Measurements from ENCODE around the gene SLC16A3.

SLC16A3 gene

GRCh38 chr17:82239401-82239925 lies 10.6 kb downstream of the SLC16A3 start:
- Histone ChIP-seq H3K27me3 (ENCODE audit: insufficient read depth, low read length, poor library complexity, severe bottlenecking) (no peaks in the 10 kb centered on the region), H3K4me2 (ENCODE audit: low read depth, low read length, poor library complexity, severe bottlenecking) (no peak overlapping the region), H3K79me2 (ENCODE audit: insufficient read depth, low read length) (peaks cover 75% of the 10 kb centered on the region), H2AFZ (ENCODE audit: low read length) (no peak overlapping the region), H3F3A (ENCODE audit: low read depth) (no peaks in the 10 kb centered on the region), H3K9ac (ENCODE audit: low read depth, low read length, poor library complexity, severe bottlenecking) (no peak overlapping the region), H3K9me2 (replicated peaks; ENCODE audit: low read depth, low read length) (no peaks in the 10 kb centered on the region), H3K36me3 (ENCODE audit: insufficient read depth, low read length) (peaks cover 72% of the 10 kb centered on the region; the same call in 1 of the 2 replicates), H3K4me1 (ENCODE audit: insufficient read depth, low read length, poor library complexity, severe bottlenecking) (no peaks in the 10 kb centered on the region), H3K9me3 (ENCODE audit: insufficient read depth, low read depth, low read length) (no peaks in the 10 kb centered on the region), H3K4me3 (ENCODE audit: low read length, poor library complexity, severe bottlenecking) (no peak overlapping the region), H4K20me1 (ENCODE audit: insufficient read depth, low read length, poor library complexity, severe bottlenecking) (peaks cover 92% of the 10 kb centered on the region)
- TF ChIP-seq, protein P1, sequence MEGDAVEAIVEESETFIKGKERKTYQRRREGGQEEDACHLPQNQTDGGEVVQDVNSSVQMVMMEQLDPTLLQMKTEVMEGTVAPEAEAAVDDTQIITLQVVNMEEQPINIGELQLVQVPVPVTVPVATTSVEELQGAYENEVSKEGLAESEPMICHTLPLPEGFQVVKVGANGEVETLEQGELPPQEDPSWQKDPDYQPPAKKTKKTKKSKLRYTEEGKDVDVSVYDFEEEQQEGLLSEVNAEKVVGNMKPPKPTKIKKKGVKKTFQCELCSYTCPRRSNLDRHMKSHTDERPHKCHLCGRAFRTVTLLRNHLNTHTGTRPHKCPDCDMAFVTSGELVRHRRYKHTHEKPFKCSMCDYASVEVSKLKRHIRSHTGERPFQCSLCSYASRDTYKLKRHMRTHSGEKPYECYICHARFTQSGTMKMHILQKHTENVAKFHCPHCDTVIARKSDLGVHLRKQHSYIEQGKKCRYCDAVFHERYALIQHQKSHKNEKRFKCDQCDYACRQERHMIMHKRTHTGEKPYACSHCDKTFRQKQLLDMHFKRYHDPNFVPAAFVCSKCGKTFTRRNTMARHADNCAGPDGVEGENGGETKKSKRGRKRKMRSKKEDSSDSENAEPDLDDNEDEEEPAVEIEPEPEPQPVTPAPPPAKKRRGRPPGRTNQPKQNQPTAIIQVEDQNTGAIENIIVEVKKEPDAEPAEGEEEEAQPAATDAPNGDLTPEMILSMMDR (conservative IDR thresholded peaks at IDR 0.05; ENCODE audit: low read length), result no peak
- no peak for TF ChIP-seq EZH2phosphoT487 (IDR thresholded peaks at IDR 0.05; ENCODE audit: borderline replicate concordance)

- H3K4me3 ChIP-seq (ENCODE audit: low read length, poor library complexity, severe bottlenecking), result no peak overlapping the region
- H3K36me3 ChIP-seq (ENCODE audit: insufficient read depth, low read length), result peaks cover 72% of the 10 kb centered on the region; the same call in 1 of the 2 replicates
- no peaks in the 10 kb centered on the region for H3K9me3 ChIP-seq (ENCODE audit: insufficient read depth, low read depth, low read length)
- H3K9me2 ChIP-seq (replicated peaks; ENCODE audit: low read depth, low read length), result no peaks in the 10 kb centered on the region
- H3K27me3 ChIP-seq (ENCODE audit: insufficient read depth, low read length, poor library complexity, severe bottlenecking), result no peaks in the 10 kb centered on the region
- H3K9ac ChIP-seq (ENCODE audit: low read depth, low read length, poor library complexity, severe bottlenecking), result no peak overlapping the region
- no peaks in the 10 kb centered on the region for H3F3A ChIP-seq (ENCODE audit: low read depth)
- no peak overlapping the region for H3K4me2 ChIP-seq (ENCODE audit: low read depth, low read length, poor library complexity, severe bottlenecking)
- peaks cover 70% of the 10 kb centered on the region; the same call in 1 of the 2 replicates for H3K79me2 ChIP-seq (ENCODE audit: insufficient read depth, low read length)
- H4K20me1 ChIP-seq (ENCODE audit: insufficient read depth, low read length, poor library complexity, severe bottlenecking), result peaks cover 92% of the 10 kb centered on the region
- H2AFZ ChIP-seq (ENCODE audit: low read length), result no peak overlapping the region
- no peaks in the 10 kb centered on the region for H3K4me1 ChIP-seq (ENCODE audit: insufficient read depth, low read length, poor library complexity, severe bottlenecking)
- no peak for TF ChIP-seq EZH2phosphoT487 (IDR thresholded peaks at IDR 0.05; ENCODE audit: borderline replicate concordance)
- TF ChIP-seq, protein P1 (conservative IDR thresholded peaks at IDR 0.05; ENCODE audit: low read length), result no peak
Observed at GRCh38 chr17:82239926-82240505, 11.2 kb downstream of the SLC16A3 start.

- no peak overlapping the region for H3K4me2 ChIP-seq (ENCODE audit: low read depth, low read length, poor library complexity, severe bottlenecking)
- H3K9ac ChIP-seq (ENCODE audit: low read depth, low read length, poor library complexity, severe bottlenecking), result no peak overlapping the region
- H3K9me2 ChIP-seq (replicated peaks; ENCODE audit: low read depth, low read length), result no peaks in the 10 kb centered on the region
- no peak overlapping the region for H2AFZ ChIP-seq (ENCODE audit: low read length)
- H4K20me1 ChIP-seq (ENCODE audit: insufficient read depth, low read length, poor library complexity, severe bottlenecking), result peaks cover 92% of the 10 kb centered on the region
- H3K9me3 ChIP-seq (ENCODE audit: insufficient read depth, low read depth, low read length), result no peaks in the 10 kb centered on the region
- H3K79me2 ChIP-seq (ENCODE audit: insufficient read depth, low read length), result peaks cover 64% of the 10 kb centered on the region; the same call in 1 of the 2 replicates
- H3K27me3 ChIP-seq (ENCODE audit: insufficient read depth, low read length, poor library complexity, severe bottlenecking), result no peaks in the 10 kb centered on the region
- no peaks in the 10 kb centered on the region for H3F3A ChIP-seq (ENCODE audit: low read depth)
- H3K36me3 ChIP-seq (ENCODE audit: insufficient read depth, low read length), result peaks cover 73% of the 10 kb centered on the region; the same call in 1 of the 2 replicates
- H3K4me3 ChIP-seq (ENCODE audit: low read length, poor library complexity, severe bottlenecking), result no peak overlapping the region
- H3K4me1 ChIP-seq (ENCODE audit: insufficient read depth, low read length, poor library complexity, severe bottlenecking), result no peaks in the 10 kb centered on the region
- TF ChIP-seq EZH2phosphoT487 (IDR thresholded peaks at IDR 0.05; ENCODE audit: borderline replicate concordance), result no peak
- TF ChIP-seq, protein P1 (conservative IDR thresholded peaks at IDR 0.05; ENCODE audit: low read length), result no peak
Observed at GRCh38 chr17:82240506-82241182, 11.8 kb downstream of the SLC16A3 start.
